SH-SY5Y (cell line): ENCODE results near the gene CBX4.

ENCODE experiments used
- GATA2 ChIP-seq: IDR thresholded peaks from 2 replicates; pipeline ENCODE4 v1.6.1; 2011; ENCODE audit warnings: mild to moderate bottlenecking, low read depth, low read length
- GATA3 ChIP-seq: IDR thresholded peaks from 2 replicates; pipeline ENCODE4 v1.6.1; 2011; ENCODE audit warnings: low read depth, mild to moderate bottlenecking, low read length, moderate library complexity

Gene CBX4

DNA sequence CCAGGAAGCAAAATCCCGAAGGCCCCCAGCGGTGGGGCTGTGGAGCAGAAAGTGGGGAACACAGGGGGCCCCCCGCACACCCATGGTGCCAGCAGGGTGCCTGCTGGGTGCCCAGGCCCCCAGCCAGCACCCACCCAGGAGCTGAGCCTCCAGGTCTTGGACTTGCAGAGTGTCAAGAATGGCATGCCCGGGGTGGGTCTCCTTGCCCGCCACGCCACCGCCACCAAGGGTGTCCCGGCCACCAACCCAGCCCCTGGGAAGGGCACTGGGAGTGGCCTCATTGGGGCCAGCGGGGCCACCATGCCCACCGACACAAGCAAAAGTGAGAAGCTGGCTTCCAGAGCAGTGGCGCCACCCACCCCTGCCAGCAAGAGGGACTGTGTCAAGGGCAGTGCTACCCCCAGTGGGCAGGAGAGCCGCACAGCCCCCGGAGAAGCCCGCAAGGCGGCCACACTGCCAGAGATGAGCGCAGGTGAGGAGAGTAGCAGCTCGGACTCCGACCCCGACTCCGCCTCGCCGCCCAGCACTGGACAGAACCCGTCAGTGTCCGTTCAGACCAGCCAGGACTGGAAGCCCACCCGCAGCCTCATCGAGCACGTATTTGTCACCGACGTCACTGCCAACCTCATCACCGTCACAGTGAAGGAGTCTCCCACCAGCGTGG is 54.8 kb downstream of the CBX4 start:
- TF ChIP-seq GATA3 = no peak
- TF ChIP-seq GATA2 = no peak

DNA sequence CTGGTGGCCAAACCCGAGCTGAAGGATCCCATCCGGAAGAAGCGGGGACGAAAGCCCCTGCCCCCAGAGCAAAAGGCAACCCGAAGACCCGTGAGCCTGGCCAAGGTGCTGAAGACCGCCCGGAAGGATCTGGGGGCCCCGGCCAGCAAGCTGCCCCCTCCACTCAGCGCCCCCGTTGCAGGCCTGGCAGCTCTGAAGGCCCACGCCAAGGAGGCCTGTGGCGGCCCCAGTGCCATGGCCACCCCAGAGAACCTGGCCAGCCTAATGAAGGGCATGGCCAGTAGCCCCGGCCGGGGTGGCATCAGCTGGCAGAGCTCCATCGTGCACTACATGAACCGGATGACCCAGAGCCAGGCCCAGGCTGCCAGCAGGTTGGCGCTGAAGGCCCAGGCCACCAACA is 55.3 kb downstream of the CBX4 start:
- TF ChIP-seq GATA3 (no peak), GATA2 (no peak)
